OCI-LY7 (cell line): ENCODE results near the gene COL20A1. TPM values are rescaled to one million over a fixed set of nuclear protein-coding genes. Genes with fewer than 3 reads are reported as not detected.

ENCODE experiments used
- BruUV-seq: library from RNA; stranded (reverse); fragments of 400-500 nt; replicated peaks from 2 replicates; lab custom pipeline; 2021; lab: Mats Ljungman, UMichigan
- CTCF ChIA-PET: fragments of 300-600 bp; sonication (Branson Sonifier 250); formaldehyde crosslinking; loops from one replicate; lab custom pipeline; 2022; ENCODE audit warnings: antibody characterized with exemption; ENCODE audit not compliant: unreplicated experiment; lab: Charles Lee
- POLR2A ChIA-PET: fragments of 300-600 bp; sonication (Branson Sonifier 250); formaldehyde crosslinking; loops from one replicate; lab custom pipeline; 2022; ENCODE audit warnings: antibody characterized with exemption; lab: Charles Lee
- DNase-seq: peaks from one replicate; pipeline ENCODE4 v3.0.0-alpha.2; 2015; ENCODE audit warnings: low spot score
- H2AFZ ChIP-seq: fragments of 200-600 bp; sonication (generic), shearing (Covaris generic); 2 replicates; pipeline ENCODE4 v1.6.1; 2014; ENCODE audit warnings: mild to moderate bottlenecking, antibody characterized with exemption, low read length, moderate library complexity
- H3K27ac ChIP-seq: fragments of 200-600 bp; sonication (generic); 2 replicates; pipeline ENCODE4 v1.5.1; 2014; ENCODE audit warnings: mixed run types, low read depth, mild to moderate bottlenecking, moderate library complexity, low read length, inconsistent platforms; ENCODE audit not compliant: poor library complexity, severe bottlenecking
- H3K36me3 ChIP-seq: fragments of 200-600 bp; sonication (generic); 2 replicates; pipeline ENCODE4 v1.6.1; 2014; ENCODE audit warnings: mild to moderate bottlenecking, antibody characterized with exemption, low read length, moderate library complexity, mixed read lengths; ENCODE audit not compliant: insufficient read depth
- H3K4me1 ChIP-seq: fragments of 200-600 bp; sonication (generic); 2 replicates; pipeline ENCODE4 v1.5.1; 2014; ENCODE audit warnings: mild to moderate bottlenecking, low read length; ENCODE audit not compliant: insufficient read depth, poor library complexity, severe bottlenecking
- H3K4me2 ChIP-seq: fragments of 200-600 bp; sonication (generic); 2 replicates; pipeline ENCODE4 v1.6.1; 2014; ENCODE audit warnings: mild to moderate bottlenecking, low read length
- H3K4me3 ChIP-seq: fragments of 200-600 bp; sonication (generic); 2 replicates; pipeline ENCODE4 v1.5.1; 2014; ENCODE audit warnings: mild to moderate bottlenecking, low read depth, low read length; ENCODE audit not compliant: poor library complexity, severe bottlenecking
- H3K79me2 ChIP-seq: fragments of 200-600 bp; sonication (generic); 2 replicates; pipeline ENCODE4 v1.6.1; 2016; ENCODE audit warnings: low read depth, mild to moderate bottlenecking, low read length, moderate library complexity, mixed read lengths; ENCODE audit not compliant: insufficient read depth
- H3K9me2 ChIP-seq: fragments of 200-600 bp; sonication (generic); 2 replicates; pipeline ENCODE4 v1.6.1; 2016; ENCODE audit warnings: mild to moderate bottlenecking, low read length, mixed read lengths; ENCODE audit not compliant: insufficient read depth
- H3K9me3 ChIP-seq: fragments of 200-600 bp; sonication (generic); 2 replicates; pipeline ENCODE4 v1.6.1; 2014; ENCODE audit warnings: mild to moderate bottlenecking, mixed run types, low read length, mixed read lengths
- H4K20me1 ChIP-seq: fragments of 200-600 bp; sonication (generic); 2 replicates; pipeline ENCODE4 v1.6.1; 2014; ENCODE audit warnings: mild to moderate bottlenecking, antibody characterized with exemption, low read length, moderate library complexity, mixed read lengths; ENCODE audit not compliant: insufficient read depth
- CTCF ChIP-seq: fragments of 200-600 bp; sonication (generic); conservative IDR thresholded peaks from 2 replicates; pipeline ENCODE4 v1.5.1; 2014; ENCODE audit warnings: mild to moderate bottlenecking, antibody characterized with exemption, low read length, moderate library complexity, mixed read lengths
- EZH2phosphoT487 ChIP-seq: fragments of 200-600 bp; sonication (generic); IDR thresholded peaks from 2 replicates; pipeline ENCODE4 v1.6.1; 2018; ENCODE audit warnings: low read depth, borderline replicate concordance, mild to moderate bottlenecking, mixed run types, antibody characterized with exemption, low read length, moderate library complexity, mixed read lengths
- intact Hi-C: fragments of 100-400 bp; cut with micrococcal nuclease; formaldehyde crosslinking; loops from one replicate; pipeline ENCODE4 v1.10.0; 2022; ENCODE audit not compliant: unreplicated experiment
- total RNA-seq, 2 experiments: library from RNA; depleted of rRNA in 1 of 2; stranded (reverse); fragments of >200 nt in 1 of 2; shearing (Covaris generic) in 1 of 2; gene quantifications; 2 replicates each; pipeline ENCODE4 v1.2.3, GENCODE V29; 2014 to 2022

Gene COL20A1
- total RNA-seq, 2 experiments from 2014 or later, result 0.15 TPM; not detected in 1

- Histone ChIP-seq H3K27ac (no peak overlapping the region), H3K36me3 (no peaks in the 10 kb centered on the region), H3K9me2 (no peaks in the 10 kb centered on the region), H3K79me2 (no peaks in the 10 kb centered on the region), H3K4me3 (no peak overlapping the region), H2AFZ (no peak overlapping the region), H3K9me3 (no peaks in the 10 kb centered on the region), H4K20me1 (no peaks in the 10 kb centered on the region), H3K4me2 (no peak overlapping the region), H3K4me1 (no peaks in the 10 kb centered on the region)
- ChIA-PET CTCF (no interaction called here), POLR2A (interaction anchor here (0.5 kb wide), 1 partner anchor 527 kb away, joined by 3 read pairs; no protein-coding TSS in a partner anchor)
- no TSS peak for BruUV-seq
- no peak for TF ChIP-seq EZH2phosphoT487
- no peak for TF ChIP-seq CTCF
- DNase-seq, result no peak
- intact Hi-C loops, result no loop called here
Observed at GRCh38 chr20:63344616-63345327, 51.8 kb downstream of the COL20A1 start.

GRCh38 chr20:63345328-63346100 lies 52.5 kb downstream of the COL20A1 start:
- CTCF ChIA-PET, result no interaction called here
- POLR2A ChIA-PET, result no interaction called here
- H2AFZ ChIP-seq, result no peak overlapping the region
- H3K4me1 ChIP-seq, result no peaks in the 10 kb centered on the region
- H3K9me3 ChIP-seq, result no peaks in the 10 kb centered on the region
- H3K27ac ChIP-seq, result no peak overlapping the region
- no TSS peak for BruUV-seq
- no peak overlapping the region for H3K4me2 ChIP-seq
- TF ChIP-seq EZH2phosphoT487 (no peak), CTCF (no peak)
- DNase-seq, result no peak
- intact Hi-C loops, result no loop called here
- no peaks in the 10 kb centered on the region for H4K20me1 ChIP-seq
- H3K36me3 ChIP-seq, result no peaks in the 10 kb centered on the region
- no peaks in the 10 kb centered on the region for H3K79me2 ChIP-seq
- no peak overlapping the region for H3K4me3 ChIP-seq
- H3K9me2 ChIP-seq, result no peaks in the 10 kb centered on the region
